HG03460 (cell line): Measurements from ENCODE around the gene CAPN2.
"Not testable (repeated sequence)": the region's sequence is repeated elsewhere in the genome, so short reads cannot be mapped to it uniquely, and the experiment has no call there.

ENCODE experiments used
- ATAC-seq: cut with Tn5 transposase; IDR thresholded peaks from one replicate; pipeline ENCODE4 v1.9.1; 2021; ENCODE audit not compliant: unreplicated experiment

Gene CAPN2

DNA sequence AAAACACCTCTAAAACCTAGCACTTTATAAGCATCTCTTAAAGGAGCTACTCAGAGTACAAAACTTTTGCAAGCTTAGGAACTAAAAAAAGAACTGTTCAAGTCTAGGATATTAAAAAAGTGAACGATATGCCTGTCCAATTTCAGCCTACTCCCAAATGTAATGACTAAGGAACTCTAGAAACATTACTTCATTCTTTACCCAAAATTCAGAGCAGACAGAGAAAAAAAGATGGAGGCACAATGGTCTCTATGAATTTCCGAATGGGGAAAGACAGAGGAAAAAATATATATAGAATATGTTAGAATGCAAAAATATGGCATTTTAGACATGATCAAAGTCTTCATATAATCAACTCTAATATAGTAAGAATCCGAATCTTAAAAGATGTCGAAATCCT lies 72.2 kb downstream of the CAPN2 start:
- ATAC-seq, result no peak

DNA sequence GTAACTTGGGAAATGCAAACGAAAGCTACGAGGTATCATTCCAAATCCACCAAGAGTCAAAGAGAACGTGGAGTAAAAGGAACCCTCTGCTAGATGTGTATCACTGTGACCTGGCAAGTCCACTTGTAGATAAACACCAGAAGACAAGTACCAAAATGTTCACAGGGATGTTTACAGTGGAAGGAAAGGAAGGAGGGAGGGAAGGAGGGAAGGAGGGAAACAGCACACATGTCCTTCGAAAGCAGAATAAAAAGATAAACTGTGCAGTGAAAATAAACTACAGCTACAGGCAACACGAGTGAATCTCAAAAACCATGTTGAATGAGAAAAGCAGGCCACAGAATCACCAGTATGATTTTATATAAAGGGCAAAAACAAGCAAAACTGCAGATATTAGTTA lies 73.5 kb downstream of the CAPN2 start:
- no peak for ATAC-seq

DNA sequence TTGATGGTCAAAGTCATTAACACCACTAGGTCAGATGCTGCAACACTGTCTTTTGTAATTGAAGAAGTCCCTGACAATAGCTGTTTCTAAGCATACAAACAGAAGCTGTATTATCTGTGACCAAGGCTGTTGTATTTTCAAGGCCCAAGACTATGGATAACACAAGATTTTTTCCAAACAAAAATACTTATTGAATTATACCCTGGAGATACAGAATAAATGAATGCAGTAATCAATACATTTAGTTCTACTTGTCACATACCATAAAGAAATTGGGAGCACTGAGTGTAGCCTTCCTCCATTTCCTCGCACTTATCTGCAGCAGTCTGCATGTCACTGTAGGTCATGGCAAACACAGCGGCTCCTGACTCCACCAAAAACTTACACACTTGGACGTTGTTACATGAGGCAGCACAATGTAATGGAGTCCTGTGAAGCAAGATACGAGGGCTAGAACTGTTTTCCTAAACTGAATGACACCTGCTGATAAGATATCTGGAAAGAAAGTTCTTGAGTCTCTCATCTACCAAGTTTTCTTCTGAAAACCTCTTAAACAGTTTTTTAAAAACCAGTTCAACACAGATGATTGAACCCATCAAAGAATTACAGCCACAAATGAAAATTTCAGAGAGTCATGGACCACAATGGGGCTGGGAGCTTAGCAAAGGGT lies 76.5 kb downstream of the CAPN2 start:
- no peak for ATAC-seq

DNA sequence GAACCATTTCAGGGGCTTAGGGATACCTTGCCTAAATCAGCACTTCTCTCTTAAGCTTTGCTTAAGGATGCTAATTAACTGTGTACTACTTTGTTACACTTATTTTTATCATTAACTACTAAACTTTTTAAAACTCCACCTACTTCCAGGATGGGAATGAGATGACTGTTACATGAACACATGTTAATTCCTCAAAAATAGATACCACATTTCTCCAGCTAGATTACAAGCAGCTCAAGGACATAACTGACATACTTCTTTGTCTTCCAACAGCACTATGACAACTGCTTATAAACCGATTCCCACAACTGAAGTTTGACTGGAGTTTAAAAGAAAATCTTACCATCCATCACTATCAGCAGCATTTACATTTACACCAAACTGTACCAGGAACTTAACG lies 79.7 kb downstream of the CAPN2 start:
- no peak for ATAC-seq

DNA sequence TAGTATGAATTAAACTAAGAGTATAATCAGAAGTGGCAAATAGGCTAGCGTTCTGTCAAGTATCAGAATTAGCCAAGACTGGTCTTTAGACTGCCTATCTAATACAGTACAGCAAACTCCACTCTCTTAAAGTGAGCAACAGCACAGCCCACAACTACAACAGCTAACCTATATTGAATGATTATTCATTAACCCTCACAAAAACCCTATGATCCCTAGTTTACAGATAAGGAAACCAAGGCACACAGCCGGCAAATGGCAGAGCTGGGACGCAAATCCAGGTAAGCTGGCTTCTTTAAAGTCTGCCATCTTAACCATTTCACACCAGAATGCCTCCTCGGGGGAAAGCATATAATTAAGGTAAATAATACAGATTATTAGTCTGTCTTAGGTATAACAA lies 81.4 kb downstream of the CAPN2 start:
- no peak for ATAC-seq

DNA sequence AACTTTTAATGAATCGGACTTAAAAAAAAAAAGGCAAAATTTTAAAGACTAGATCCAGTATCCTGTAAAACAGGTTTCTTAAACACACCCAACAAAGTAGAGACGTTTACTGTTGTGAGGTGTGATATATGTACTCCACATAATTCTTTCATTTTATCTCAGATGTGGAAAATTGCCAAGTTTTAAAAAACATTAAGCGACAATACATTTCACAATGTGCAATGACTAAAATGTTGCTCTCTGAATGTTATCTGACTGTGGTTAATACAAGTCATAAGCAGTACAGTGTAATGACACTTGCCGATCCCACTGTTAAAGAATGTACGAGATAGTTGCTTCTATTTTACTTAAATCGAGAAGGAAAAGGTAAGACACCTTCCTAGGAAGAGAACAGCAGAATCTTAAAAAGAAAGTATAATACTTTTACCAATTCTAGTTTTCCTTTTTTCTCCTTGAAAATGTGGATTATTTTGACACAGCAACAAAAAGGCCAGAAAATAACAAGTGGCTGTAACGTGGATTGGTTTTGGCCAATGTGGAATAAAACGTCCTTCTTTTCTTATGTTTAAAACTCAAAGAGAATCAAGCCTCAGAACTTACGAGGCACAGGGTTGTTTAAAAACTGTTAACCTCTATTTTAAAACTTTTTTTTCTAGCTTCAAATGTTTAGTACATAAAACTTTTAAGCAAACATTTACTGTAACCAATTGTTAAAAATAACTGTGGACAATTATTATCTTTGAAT lies 82.0 kb downstream of the CAPN2 start:
- ATAC-seq, result no peak

DNA sequence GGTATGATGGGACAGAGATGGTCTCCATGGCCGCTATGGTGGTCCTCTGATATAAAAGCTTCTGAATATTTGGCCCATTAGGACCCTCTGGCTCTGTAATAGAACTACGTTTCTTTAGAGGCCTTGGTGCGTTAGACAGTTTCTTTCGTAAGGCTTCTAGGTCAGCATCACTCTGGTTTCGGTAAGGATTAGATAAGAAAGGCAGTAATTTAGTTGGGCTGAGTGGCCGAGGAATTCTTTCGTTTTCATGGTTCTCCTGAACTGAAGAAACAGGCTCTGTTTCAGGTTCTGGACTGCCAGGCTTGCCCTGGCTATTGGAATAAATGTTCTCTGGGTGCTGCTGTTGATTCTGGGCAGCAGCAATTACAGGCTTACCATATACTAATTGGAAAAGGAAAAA lies 83.9 kb downstream of the CAPN2 start:
- ATAC-seq, result no peak

DNA sequence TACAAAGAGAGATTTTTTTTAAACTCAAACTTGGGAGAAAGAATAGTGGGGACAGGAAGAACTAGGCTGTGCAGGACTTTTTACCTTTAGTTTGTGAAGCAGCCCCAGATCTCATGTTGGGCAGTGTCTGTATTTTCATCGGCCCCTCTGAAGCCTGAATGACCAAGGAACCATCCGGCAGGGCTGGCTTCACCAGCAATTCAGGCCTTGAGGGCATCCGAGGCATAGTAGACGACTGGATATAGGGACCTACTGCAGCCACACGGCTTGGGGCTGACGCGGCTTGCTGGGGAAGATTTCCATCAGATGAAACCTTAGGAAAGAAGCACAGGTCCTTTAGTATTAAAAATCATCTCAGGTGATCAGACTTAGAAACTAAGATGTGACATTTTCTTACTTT lies 89.7 kb downstream of the CAPN2 start:
- no peak for ATAC-seq

DNA sequence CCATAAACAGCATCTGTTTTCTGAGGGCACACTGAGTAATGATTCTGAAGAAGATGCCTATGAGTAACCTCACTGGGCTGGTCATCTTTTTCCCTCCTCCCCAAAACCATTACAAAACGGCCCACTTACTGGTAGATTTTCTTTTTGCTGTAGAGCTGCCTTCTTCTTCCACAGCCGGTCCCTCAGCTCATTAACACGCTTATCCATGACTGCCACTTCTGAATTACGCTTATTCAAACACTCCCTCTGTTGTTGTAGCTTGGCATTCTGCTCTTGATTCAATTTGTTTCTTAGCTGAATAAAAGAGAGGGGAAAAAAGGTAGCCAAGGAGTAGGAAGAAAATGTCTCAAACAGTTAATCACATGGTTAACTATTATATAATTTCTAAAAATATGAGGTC lies 90.3 kb downstream of the CAPN2 start:
- ATAC-seq, result no peak

DNA sequence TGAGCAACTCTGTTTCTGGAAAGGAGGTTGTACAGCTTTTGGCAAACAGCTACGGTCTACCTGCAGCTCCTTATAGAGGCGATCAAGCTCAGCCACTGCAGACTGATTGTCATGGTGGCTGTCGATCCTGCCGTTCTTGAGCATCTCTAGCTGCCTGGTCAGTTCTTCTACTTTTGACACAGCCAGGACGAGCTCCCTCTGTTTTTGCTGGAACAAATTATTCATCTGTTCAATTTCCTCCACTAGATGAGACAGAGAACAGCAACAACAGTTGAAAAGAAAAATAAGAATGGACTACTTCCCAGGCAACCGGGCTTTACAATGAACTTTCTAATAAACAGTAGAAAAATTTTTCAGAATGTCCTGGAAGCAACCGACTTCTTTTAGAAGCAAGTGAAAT lies 90.9 kb downstream of the CAPN2 start:
- ATAC-seq, result no peak

DNA sequence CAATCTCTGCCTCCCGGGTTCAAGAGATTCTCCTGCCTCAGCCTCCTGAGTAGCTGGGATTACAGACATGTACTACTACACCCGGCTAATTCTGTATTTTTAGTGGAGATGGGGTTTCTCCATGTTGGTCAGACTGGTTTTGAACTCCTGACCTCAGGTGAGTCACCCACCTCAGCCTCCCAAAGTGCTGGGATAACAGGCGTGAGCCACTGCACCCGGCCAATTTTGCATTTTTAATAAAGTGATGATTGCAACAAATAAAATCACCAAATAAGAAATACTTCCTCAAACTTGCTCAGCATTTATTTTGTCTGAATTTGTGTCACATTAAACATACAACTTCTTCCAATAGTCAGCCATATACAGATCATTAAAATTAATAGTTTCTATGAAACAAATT lies 97.6 kb downstream of the CAPN2 start:
- ATAC-seq, result not testable (repeated sequence)

DNA sequence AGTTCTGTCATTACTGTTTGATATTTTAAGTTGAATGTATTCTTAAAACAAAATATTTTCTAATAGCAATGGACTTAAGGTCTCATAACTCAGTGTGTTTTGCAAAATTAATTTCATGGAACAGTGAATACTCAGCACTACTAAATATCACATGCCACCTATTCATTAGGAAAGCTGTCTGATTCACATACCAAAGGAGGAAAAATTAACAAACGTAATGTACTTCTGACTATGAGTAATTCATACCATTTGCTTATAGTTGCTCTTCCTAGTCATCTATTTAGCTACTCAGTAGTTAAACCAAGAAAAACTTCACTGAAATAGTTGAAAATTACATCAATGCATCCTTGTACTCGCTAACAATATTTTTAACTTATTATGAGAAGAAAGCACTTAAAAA lies 98.2 kb downstream of the CAPN2 start:
- no peak for ATAC-seq

DNA sequence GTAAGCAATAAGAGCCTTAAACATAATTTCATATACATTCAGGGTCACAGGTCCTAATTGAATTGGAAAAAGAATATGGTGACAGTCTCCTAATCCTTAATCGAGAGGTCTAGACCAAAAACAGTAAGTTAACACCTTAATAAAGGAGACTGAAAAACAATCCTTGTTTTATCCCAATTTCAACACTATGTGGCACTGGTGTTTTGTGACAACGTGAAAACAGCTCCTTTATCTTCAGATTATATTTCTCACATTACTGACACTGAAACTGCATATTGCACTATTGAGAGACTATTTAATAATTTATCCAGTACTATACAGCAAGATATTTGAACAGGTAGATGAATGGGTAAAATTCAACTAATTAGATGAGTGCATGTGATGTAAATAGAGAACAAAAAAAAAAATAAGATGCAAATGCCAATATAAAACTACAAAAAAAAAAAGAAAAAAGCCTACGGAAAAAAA lies 99.3 kb downstream of the CAPN2 start:
- ATAC-seq, result no peak

DNA sequence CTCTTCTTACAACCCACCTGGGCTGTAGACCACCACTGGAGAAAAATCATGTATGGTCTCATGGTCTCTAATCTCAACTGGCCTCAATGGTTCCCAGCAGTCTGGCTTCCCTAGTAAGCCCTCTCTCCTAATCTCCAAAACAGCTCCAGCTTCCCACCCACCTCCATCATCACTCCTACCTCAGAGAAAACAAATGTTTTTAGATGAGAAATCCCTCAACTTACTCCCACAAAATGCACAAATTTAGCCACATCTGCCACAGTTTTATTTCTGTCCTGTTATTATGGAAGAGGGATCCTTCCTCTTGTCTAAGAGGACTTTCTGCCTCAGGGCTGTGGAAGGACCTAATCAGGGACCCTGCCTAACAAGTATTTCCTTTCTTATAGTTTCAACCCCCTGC lies 101.3 kb downstream of the CAPN2 start:
- ATAC-seq, result no peak

DNA sequence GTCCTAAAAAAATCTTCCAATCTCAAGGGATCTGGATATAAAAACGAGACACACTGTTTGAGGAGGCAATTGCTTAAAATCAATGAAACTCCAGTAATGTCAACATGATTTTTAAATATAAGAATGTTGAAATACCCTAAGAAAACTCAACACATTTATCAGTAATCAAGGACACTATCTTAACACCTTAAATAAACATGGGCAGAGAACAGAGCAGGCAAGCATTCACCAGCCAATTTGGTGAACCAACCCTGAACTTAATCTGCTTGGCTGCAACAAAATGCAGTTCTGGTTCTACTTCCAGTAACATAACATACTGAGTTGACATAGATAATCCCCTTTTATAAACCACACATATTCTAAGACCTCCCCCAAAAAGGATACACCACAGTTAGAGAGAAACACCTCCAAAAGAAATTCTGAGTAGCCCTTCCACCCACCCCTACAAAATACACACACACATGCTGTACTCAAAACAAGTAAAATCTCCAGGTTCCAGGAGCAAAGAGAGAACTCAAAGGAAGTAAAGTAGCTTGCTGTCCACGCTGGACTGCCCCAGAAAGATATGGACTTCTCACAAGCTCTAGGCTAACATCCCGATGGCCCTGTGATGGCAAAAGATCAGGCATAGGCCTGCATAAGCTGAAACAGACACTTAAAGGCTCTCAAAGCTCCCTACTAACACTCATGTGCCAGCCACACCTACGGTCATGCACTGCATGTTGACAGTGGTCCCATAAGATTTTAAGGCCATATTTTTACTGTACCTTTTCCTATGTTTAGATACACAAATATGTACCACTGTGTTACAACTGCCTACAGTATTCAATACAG lies 102.9 kb downstream of the CAPN2 start:
- no peak for ATAC-seq

DNA sequence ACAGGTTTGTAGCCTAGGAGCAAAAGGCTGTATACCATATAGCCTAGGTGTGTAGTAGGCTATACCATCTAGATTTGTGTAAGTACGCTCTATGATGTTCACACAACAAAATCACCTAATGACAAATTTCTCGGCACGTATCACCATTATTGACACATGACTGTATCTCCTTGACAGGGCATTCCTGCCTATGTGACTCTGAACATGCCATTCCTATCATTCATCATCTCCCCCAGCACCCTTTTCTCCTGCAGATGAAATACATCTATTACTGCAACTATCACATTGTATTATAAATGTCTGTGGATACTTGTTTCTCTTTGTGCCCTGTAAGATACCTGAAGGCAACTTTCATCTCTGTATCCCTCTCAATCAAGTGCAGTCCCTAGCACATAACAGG lies 103.5 kb downstream of the CAPN2 start:
- ATAC-seq, result no peak

DNA sequence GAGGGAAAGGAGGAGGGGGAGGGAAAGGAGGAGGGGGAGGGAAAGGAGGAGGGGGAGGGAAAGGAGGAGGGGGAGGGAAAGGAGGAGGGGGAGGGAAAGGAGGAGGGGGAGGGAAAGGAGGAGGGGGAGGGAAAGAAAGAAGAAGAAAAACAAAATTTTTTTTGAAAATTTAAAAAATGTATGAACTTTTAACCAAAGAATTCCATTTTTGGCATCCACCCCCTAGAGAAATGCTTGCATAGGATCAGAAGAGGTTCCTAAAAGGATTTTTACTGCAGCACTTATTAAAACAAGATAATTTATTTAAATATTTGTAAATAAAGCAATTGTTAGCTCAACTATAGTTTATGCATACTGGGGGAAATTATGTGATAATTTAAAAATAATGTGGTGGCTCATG lies 104.9 kb downstream of the CAPN2 start:
- ATAC-seq, result not testable (repeated sequence)

DNA sequence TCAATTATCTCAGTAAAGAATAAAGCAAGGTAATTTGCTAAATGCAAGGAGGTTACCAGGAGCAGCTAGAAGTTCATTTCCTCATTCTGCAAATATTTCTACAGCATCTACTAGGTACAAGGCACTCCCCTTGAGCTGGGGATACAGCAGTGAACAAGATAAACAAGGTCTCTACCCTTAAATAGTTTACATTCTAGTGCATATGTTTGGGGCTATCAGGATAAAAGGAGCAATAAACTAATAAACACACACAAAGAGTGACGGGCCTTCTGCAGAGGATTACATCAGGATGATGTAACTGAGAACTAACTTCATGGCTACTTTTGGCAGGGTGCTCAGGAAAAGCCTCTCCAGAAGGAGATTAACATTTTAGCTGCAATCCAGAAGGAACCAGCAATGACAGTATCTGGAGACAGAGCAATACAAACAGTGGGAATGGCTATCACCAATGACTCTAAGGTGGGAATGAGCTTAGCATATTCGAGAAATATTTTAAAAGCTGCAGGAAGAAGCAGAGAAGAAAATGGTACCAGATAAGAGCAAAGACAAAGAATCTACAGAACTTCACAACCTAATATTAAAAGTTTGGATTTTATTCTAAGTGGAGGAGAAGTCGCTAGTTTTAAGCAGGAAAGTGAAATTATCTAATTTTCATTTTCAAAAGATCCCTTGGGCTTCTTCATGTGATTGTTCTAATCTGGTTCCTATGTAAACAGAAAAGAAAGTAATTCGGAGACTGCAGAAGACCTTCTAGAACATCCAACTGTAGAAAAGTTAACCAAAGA lies 107.6 kb downstream of the CAPN2 start:
- no peak for ATAC-seq

DNA sequence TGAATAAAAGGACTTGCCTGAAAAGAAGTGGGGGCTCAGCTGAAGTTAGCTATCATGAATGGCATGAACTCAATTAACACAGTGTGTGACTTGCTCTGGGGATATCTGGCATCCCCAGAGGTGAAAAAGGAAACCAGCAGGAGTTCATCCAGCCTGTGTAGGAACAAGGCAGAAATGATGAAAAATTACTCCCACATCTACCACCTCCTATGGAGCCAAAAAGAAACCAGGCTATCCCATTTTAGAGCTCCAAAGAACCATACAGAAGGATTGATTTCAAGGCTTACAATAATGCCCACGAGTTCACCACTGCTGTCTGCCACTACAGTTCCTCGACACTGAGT lies 108.1 kb downstream of the CAPN2 start:
- no peak for ATAC-seq

DNA sequence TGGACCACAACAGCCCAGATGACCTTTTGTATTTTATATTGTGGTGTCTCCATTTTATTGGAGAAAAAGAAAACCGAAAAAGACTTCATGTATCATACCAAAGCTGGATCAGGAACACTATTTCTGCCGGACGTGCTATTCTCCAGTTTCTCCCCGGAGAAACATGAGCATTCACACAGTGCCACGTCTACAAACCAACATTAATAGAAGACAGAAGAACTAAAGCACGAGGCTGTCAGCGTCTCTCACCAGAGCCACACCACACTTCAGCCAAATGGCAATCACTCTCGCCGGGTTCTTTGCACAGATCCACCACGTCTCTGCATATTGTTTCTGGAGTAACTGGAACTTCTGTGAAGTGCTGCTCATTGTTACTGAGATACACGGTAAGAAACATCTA lies 108.6 kb downstream of the CAPN2 start:
- ATAC-seq, result no peak

DNA sequence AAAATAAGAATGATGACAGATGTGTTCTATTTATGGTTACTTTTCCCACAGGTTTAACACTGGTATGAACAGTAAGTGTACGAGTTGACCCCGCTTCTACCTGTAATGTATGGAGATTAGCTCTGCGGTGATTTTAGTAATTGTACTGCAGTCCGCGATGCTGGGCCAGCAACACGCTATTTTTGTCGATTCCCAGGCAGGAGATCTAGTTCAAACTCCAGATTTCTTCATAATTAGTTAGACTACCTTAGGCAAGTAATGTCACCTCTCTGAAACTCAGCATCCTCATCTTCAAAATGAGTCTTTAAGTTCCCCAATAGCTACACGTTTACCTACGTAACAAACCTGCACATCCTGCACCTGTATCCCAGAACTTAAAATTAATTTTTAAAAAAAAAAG lies 111.9 kb downstream of the CAPN2 start:
- no peak for ATAC-seq
